ENCODE measurements around the gene GID8.

GID8 gene

DNA sequence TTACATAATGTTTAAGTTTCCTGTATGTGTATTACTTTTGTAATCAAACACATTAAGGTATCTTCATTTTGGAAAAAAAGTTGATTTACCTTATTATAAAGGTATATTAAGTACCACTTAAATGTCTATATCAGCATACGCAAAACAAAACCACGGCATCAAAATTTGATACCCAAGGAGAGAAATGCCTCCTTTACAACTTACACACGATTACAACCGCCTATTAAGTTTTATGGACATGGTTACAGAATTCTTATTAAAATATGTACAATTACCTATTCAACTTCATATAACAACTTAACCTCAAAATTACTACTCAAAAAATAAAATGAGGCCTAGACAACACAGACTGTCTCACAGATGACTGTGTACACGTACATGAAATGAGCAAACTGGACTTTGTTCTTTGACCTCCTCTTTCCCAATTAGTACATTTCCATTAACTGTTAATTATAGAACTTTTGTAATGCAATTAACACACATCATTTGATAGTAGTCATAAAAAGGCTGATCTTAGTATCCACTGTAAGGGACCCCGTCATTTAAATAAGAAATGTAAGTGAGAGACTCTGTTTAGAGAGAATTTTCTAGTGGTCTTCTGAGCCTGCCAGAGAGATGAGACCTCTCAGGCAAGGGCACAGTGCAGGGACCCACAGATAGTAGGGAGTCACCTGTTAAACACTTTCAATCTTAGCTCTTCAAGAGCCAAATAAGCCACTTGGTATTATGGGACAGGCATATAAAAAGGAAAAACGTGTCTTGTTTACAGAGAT, 14.1 kb upstream of the GID8 start:
- DNase-seq, result no peak

- DNase-seq, result no peak
Observed at GRCh38 chr20:62924442-62925075, 13.4 kb upstream of the GID8 start.

- no peak for DNase-seq
Observed at GRCh38 chr20:62925076-62925419, 12.9 kb upstream of the GID8 start.

DNA sequence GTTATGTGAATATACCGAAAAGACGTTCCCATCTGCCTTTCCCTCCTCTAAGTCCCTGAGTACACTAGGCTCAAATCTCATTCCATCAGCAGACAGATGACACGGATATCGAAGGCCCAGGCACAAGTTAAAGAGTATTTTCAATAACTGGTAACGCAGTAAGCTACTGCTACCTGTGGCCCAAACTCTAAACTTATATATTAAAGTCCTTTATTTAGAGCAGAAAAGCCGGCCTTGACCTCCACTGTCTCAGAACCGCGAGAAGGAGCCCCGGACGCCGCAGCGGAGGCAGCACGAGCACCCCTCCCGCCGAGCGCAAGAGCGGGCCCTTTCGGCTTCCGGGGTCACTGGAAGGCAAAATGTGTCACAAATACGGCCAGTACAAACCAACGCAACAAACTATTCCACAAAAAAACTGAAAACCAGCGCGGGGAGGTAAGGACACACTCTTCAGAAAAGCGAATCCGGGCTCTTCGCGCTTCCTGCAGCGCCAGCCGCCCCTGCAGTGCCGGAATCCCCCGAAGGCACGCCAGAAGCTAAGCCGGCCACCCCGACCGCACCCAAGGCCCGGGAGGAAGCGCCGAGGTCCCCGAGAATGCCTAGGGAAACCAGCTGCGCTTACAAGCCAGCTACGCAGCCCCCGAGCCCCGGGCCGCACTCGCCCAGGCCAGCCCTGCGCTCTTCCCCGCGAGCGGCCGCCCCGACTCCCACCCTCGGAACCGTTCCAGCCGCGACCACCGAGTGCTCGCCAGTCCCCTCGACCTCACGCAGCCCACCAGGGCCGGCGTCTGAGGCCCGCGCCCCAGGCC, 12.3 kb upstream of the GID8 start:
- peak; percentile 42 for DNase-seq

- DNase-seq, result peak; percentile 82
Observed at GRCh38 chr20:62926229-62927127, 11.5 kb upstream of the GID8 start, which contains the start of gene DIDO1. TSS of gene DIDO1 (minus strand) at chr20:62926505.

DNA sequence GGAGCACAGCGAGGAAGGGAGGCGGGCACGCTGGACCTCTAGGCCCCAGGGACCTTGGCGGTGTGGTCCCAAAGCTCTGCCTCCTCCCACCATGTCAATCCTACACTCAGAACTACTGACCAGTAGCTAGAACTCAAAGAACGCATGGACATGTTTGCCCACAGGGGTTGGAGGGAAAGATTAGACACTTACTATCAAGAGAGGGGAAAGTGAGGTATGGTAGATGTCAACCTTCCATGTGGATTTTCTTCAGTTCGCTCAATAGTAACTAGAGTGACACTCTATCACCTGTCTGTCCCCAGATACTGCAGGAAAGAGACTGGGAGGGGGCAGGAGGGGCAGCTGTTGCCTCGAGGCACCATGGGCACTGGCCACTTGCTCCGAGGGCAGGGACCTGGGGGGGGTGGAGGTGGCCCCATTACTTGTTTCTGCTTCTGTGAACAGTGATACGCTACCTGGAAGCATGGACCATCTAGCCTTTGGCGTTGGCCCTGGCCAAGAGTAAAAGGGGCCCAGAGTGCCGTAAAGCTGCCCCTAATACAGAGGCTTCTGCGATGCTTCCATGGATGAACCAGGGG, 10.7 kb upstream of the GID8 start:
- DNase-seq, result no peak

DNA sequence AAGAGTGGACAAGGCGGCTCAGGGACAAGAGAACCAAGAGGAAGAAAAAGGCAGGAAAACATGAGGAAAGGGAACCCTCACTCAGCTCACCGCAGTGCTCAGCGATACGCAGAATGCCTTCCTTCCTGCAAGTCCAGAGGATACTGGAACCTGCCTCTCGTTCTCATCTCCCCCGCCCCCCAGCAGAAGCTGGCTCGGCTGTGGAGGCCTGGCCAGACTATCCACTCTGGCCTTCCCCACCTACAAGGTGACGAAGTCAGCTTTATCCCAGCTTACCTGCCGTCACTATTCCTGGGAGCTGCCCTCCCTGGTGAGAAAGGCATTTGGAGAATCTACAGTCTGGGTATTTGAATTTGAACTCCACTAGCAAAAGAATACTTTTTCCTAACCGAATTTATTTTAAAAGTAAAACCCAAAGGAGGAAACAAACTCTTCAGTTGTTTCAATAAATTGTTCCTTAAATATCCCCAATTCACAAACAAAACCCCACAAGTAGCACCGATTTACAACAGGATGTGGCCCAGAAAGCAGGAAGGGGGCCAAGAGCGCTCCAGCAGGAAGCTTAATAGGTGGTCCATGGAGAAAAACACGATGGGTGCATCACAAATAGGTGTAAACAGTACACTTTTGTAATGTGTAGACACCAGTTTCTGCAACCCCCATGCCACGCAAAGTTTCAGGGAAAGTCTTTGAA, 9.6 kb upstream of the GID8 start:
- no peak for DNase-seq

DNA sequence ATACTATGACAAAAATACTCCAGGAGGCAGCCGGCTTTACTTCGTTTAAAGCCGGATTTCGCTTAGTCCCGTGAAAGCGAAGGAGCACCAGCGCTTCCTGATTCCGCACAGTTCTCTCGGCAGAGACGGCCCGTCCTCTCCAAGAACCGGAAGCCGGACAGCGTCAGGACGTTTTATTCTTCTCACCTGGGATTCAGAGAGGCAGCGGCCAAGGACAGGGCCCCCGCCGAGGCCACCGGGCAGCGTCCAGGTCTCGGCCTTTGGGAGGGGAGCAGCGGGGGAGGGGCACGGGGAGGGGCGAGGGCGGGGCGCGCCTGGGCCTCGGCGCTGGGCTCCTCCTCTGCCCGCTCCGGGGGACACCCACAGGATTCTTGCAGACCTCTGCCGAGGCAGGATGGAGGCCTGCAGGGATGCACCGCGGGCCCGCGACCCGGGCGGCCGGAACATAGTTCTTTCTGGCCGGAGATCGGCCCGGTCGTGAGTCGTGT, 8.9 kb upstream of the GID8 start:
- DNase-seq, result peak; percentile 49

GRCh38 chr20:62931464-62931863, 6.5 kb upstream of the GID8 start:
- no peak for DNase-seq

- DNase-seq, result no peak
Observed at GRCh38 chr20:62933966-62934365, 4.0 kb upstream of the GID8 start.

DNA sequence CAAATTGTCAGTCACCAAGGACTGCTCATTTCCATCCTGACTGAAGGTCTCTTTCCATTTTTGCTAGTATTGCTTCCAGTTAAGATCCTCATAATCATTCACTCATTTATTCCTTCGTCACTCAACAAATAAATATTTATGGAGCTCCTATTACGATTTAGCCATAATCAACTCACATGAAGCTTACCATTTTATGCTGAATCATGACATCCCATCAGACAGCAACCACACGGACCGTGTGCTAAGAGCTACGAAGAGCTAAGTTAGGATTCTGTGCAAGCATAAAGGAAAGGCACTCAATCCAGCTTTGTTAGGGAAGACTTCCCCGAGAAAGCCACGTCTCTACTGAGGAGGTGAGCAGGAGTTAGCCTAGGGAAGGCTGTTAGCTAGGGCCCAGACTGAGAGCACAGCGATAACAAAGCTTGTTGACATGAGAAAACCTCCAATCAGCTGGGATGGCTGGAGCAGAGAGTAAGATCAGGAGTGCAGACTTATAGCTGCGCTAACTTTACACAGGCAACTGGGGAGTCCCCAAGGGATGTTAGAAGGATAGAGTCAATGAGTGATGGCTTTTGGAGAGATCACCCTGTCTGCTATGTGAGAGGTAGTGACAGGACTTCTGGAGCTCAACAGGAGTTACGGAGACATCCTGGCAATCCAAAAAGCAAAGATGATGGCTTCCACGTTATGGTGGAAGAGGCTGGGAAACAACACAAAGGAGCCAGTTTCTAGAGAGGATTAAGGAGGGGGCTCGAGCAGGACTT, 2.6 kb upstream of the GID8 start:
- DNase-seq, result no peak

GRCh38 chr20:62935968-62936585, 1.9 kb upstream of the GID8 start:
- DNase-seq, result no peak

DNA sequence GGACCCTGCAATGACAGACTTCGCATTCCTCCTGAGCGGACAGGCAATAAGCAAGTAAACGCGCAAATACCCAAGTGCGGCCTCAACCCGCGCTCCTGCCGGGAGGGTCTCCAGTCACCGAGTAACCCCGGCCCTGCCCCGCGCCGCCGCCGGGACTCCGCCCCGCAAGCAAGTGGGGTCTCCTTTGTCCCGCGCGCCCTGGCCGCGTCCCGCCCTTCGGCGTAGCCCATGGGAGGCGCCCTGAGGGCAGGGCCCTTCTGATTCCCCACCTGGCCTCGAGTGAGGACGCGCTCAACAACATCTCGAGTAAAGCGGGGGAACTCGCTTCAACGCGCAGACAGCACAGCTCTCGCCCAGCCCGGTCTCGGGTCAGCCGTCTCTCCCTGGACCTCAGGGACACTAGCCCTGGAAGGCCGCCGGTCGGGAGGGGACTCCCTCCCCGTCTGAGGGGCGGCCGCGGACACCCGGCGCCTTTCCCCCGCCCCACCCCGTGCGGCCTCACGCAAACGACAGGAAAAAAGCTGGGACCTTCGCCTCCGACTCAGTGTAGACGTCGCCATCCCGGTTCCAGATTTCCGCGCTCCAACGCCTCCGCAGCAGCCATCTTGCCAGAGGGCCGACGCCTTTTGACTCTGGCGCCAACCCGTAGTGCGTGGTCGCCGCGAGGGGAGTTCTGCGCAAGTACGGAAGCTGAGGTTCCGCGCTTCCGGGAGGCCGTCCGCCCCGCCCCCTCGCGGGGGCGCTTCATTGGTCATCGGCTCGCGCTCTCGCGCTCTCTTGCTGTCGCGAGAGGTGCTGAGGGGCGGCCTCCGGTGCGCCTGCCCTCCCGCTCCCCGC, 461 bp upstream of the GID8 start:
- peak; percentile 96 for DNase-seq

GRCh38 chr20:62940875-62941274, 2.9 kb downstream of the GID8 start:
- no peak for DNase-seq

DNA sequence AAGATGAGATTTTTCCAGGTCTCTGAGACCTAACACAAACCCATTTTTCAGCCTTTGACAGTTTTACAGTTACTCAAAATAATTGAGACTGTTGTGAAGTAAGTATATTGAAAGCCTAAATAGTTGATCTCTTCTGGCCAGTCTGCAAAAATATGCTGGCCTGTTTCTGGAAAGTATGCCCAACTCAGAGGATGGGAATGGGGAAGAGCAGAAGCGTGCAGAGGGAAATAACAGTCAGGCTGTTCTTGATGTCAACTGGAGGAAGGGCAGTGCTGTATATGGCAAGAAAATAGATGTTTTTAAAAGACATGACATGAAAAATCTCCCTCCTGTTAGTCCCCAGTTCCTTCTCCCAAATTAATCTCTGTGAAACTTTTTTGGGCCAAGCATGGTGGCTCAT, 3.8 kb downstream of the GID8 start:
- no peak for DNase-seq

DNA sequence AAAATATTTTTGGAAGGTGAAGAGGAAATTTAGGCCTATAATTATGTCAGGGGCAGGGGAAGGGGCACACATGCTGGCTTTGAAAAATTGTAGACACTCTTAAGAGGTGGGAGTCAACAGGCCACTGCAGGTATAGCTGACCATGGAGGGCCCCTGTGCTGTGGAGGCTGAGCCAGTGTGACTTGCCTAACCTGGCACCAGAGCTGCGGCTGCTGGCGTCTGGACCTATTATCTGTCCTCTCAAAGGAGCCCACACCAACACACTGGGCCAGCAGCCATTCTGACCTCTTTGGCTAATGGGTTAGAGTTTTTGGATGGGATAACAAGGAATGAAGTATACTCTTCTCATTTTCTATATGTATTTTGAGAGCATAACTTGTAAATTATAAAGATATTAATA, 4.5 kb downstream of the GID8 start:
- no peak for DNase-seq

DNA sequence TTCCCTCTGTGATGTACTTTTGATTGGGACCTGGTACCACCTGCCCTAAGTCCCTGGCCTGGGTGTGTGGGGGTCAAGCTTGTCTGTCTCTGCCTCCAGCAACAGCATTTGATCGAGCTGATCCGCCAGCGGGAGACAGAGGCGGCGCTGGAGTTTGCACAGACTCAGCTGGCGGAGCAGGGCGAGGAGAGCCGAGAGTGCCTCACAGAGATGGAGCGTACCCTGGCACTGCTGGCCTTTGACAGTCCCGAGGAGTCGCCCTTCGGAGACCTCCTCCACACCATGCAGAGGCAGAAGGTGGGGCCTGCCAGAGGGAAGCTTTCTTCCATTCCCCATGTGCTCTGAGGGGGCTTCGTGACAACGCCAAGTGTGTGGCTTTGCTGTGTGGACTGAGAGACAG, 5.4 kb downstream of the GID8 start:
- DNase-seq, result no peak

DNA sequence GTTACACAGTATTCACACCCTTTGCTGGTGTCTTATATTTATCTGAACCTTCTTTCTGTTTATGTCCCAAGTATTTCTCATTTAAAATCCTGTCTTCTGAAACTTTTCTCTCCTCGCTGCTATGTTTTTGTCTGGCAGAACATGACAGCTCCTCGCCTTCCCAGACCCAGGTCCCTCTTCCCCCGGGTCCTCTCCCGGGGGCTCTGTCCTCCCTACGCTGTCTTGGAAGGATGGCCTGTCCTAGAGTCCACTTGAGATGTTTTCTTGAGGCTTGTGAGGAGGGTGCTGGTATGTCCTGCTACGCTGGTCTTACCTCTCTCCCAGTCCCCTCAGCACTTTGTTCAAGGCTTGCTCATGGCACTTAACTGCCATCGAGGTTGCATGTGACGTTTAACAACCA, 6.2 kb downstream of the GID8 start:
- DNase-seq, result no peak

GRCh38 chr20:62944746-62945145, 6.8 kb downstream of the GID8 start:
- no peak for DNase-seq
